Testis (tissue), 3 donors: ENCODE results near the gene IGSF21. TPM values are rescaled to one million over a fixed set of nuclear protein-coding genes. Genes with fewer than 3 reads are reported as not detected.

Experiments
- DNase-seq: peaks from one replicate; pipeline ENCODE4 v3.0.0-alpha.2; 2019
- H3K27ac ChIP-seq, 2 donors: fragments of 200-600 bp; sonication (generic); one replicate each; pipeline ENCODE4 v1.5.1; 2019
- H3K27me3 ChIP-seq: fragments of 200-600 bp; sonication (generic); one replicate; pipeline ENCODE4 v1.5.1; 2019
- H3K36me3 ChIP-seq: fragments of 200-600 bp; sonication (generic); one replicate; pipeline ENCODE4 v1.5.1; 2017; ENCODE audit warnings: low read depth; ENCODE audit errors: missing control alignments
- H3K4me1 ChIP-seq: fragments of 200-600 bp; sonication (generic); one replicate; pipeline ENCODE4 v1.5.1; 2019
- H3K4me3 ChIP-seq, 2 donors: fragments of 200-600 bp; sonication (generic); one replicate each; pipeline ENCODE4 v1.5.1; 2017 to 2019
- H3K9me3 ChIP-seq: fragments of 200-600 bp; sonication (generic); one replicate; pipeline ENCODE4 v1.5.1; 2017
- POLR2A ChIP-seq: fragments of 450-650 bp; IDR thresholded peaks from one replicate; pipeline ENCODE4 v1.6.1; 2017; ENCODE audit warnings: antibody characterized with exemption, mild to moderate bottlenecking, moderate library complexity
- WGBS, 2 donors: methylation state at CpG; one replicate each; pipeline ENCODE4 v1.1.5; 2018; 5-methylcytosine and 5-hydroxymethylcytosine counted together
- intact Hi-C: fragments of 100-400 bp; cut with DNase I; formaldehyde crosslinking; loops from one replicate; pipeline ENCODE4 v1.15.1; 2023; ENCODE audit warnings: low total_unique reads
- polyA plus RNA-seq: library from polyadenylated mRNA; stranded (reverse); fragments of 350-450 nt; fragmentation: Illumina TruSeq; extraction: RNeasy Lipid Tissue Mini Kit (QIAGEN cat#74804); gene quantifications from one replicate; pipeline ENCODE4 v1.2.3, GENCODE V29; 2014; ENCODE audit warnings: low read depth, low replicate concordance; ENCODE audit not compliant: insufficient read depth
- total RNA-seq, 2 donors: library from RNA; depleted of rRNA; stranded (reverse); fragments of >200 nt; gene quantifications; one replicate each; pipeline ENCODE4 v1.2.3, GENCODE V29; 2016
- TF ChIP-seq, protein P1 (sequence below), 3 experiments: fragments of 450-650 bp in 2 of 3; fragments of 200-600 bp in 1 of 3; sonication (generic) in 1 of 3; IDR thresholded peaks; one replicate each; pipeline ENCODE4 v1.5.1; 2016 to 2019; ENCODE audit warnings: antibody characterized with exemption in 3 of 3, mild to moderate bottlenecking in 2 of 3, moderate library complexity in 1 of 3

IGSF21 gene
- total and polyA plus RNA-seq, 3 donors from 2014 or later: 1.7 to 4.2 (median 2.9) TPM

DNA sequence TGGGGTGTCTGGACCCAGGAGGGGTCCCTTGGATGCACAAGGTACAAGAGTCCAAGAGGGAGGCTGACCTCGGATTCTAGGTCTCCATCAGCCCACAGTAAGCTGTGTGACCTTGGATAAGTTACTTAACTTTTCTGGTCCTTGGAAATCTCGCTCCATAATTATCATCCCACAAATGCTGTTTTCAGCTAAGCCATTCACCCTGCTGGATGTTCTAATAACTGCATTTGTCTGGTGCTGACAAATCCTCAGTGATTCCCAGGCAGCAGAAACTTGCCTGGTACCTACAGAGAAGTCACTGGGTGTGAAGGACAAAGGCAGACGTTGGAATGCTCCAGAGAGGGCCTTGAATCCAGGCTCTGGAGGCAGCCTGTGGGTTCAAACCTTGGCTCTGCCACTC is 89.7 kb downstream of the IGSF21 start:
- DNase-seq: no peak

DNA sequence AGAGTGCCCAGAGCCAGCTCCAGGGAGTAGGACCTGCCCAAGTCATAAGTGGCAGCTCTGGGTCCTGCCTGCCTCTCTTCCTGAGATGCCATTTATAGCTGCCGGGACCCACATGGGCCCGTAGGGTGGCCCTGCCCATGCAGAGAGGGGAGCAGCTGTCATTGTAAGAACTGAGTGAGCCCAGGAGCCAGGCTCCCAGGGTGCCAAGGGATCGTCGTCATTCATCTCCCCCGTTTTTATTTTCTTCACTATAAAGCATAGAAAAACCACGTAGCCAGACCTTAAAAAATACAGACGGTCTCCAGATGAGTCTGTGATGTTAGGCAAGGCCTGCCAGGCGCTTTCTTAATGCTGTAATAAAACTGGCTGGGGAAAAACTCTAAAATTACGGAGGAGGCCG is 90.7 kb downstream of the IGSF21 start:
- intact Hi-C loops: no loop called here

More for the DNA sequence above, 89.7 kb downstream of the IGSF21 start:
- WGBS, 2 donors: 55% methylated on average over 3 of the region's 3 CpGs
- Histone ChIP-seq H3K4me3 (no peak overlapping the region), H3K36me3 (no peaks in the 10 kb centered on the region), H3K27ac (no peak overlapping the region), H3K27me3 (no peaks in the 10 kb centered on the region), H3K9me3 (no peaks in the 10 kb centered on the region), H3K4me1 (no peaks in the 10 kb centered on the region)
- intact Hi-C loops: no loop called here
- TF ChIP-seq, protein P1, sequence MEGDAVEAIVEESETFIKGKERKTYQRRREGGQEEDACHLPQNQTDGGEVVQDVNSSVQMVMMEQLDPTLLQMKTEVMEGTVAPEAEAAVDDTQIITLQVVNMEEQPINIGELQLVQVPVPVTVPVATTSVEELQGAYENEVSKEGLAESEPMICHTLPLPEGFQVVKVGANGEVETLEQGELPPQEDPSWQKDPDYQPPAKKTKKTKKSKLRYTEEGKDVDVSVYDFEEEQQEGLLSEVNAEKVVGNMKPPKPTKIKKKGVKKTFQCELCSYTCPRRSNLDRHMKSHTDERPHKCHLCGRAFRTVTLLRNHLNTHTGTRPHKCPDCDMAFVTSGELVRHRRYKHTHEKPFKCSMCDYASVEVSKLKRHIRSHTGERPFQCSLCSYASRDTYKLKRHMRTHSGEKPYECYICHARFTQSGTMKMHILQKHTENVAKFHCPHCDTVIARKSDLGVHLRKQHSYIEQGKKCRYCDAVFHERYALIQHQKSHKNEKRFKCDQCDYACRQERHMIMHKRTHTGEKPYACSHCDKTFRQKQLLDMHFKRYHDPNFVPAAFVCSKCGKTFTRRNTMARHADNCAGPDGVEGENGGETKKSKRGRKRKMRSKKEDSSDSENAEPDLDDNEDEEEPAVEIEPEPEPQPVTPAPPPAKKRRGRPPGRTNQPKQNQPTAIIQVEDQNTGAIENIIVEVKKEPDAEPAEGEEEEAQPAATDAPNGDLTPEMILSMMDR (IDR thresholded peaks at IDR 0.05): no peak
- no peak for TF ChIP-seq POLR2A

DNA sequence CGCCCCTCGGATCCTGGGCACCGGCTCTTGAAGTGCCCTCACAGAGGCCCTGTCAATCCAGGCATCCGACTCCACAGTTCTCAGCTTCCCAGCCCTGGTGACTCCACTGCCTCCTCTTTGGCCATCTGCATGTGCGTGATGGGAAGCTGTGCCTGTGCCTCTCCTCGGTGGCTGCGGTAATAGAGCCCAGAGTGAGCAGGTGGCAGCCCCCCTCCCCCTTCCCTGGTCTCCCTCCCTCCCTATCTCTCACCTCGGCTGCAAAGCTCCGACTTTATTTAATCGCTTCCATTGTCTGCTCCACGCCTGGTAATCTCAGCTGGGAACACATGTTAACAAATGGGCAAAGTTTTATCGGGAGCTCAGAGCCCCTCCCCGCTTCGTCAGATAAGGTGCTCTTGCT is 91.9 kb downstream of the IGSF21 start:
- no peaks in the 10 kb centered on the region for H3K9me3 ChIP-seq
- 30 to 63% methylated on average over 10 to 14 of the region's 14 CpGs for WGBS, 2 donors
- no peak overlapping the region for H3K27ac ChIP-seq
- TF ChIP-seq, protein P1 (IDR thresholded peaks at IDR 0.05): no peak
- TF ChIP-seq POLR2A: no peak
- H3K4me3 ChIP-seq: no peak overlapping the region
- intact Hi-C loops: no loop called here
- H3K27me3 ChIP-seq: no peaks in the 10 kb centered on the region
- H3K36me3 ChIP-seq: no peaks in the 10 kb centered on the region
- DNase-seq: no peak
- no peaks in the 10 kb centered on the region for H3K4me1 ChIP-seq

More for the DNA sequence above, 90.7 kb downstream of the IGSF21 start:
- H3K36me3 ChIP-seq: no peaks in the 10 kb centered on the region
- no peaks in the 10 kb centered on the region for H3K9me3 ChIP-seq
- H3K4me1 ChIP-seq: no peaks in the 10 kb centered on the region
- no peak for TF ChIP-seq POLR2A
- TF ChIP-seq, protein P1 (IDR thresholded peaks at IDR 0.05): no peak
- no peak overlapping the region for H3K27ac ChIP-seq
- no peak overlapping the region for H3K4me3 ChIP-seq
- no peak for DNase-seq
- 61 to 68% methylated on average over 8 to 10 of the region's 10 CpGs for WGBS, 2 donors
- H3K27me3 ChIP-seq: no peaks in the 10 kb centered on the region

DNA sequence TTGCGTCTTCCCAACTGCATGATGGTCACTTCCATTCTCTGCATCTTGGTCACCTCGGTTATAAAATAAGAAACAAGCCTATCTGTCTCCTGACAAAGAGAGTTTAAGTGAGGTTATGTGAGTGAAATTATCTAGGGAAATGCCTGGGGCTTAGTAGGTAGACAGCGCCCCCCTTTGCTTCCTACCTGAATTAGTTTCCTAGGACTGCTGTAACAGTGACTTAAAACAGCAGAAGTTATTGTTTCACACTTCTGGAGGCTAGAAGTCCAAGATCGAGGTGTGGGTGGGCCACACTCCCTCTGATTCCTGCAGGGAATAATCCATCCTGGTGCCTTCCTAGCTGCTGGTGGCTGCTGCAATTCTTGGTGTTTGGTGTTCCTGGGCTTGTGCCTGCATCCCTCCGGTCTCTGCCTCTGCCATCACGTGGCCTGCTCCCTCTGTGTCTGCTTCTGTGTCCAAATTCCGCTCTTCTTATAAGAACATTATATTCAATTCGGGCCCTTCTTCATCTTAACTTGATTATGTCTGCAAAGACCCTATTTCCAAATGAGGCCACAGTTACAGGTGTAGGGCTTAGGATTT is 92.6 kb downstream of the IGSF21 start:
- intact Hi-C loops: no loop called here

More for the DNA sequence above, 92.6 kb downstream of the IGSF21 start:
- H3K4me3 ChIP-seq: no peak overlapping the region
- no peaks in the 10 kb centered on the region for H3K9me3 ChIP-seq
- H3K4me1 ChIP-seq: no peaks in the 10 kb centered on the region
- 71 to 74% methylated on average over 8 of the region's 8 CpGs for whole genome bisulfite sequencing, 2 donors
- H3K27me3 ChIP-seq: no peaks in the 10 kb centered on the region
- no peaks in the 10 kb centered on the region for H3K36me3 ChIP-seq
- no peak overlapping the region for H3K27ac ChIP-seq
- TF ChIP-seq, protein P1 (IDR thresholded peaks at IDR 0.05): no peak
- TF ChIP-seq POLR2A: no peak
- DNase-seq: no peak
